SK-N-SH treated with all-trans-retinoic acid at 6 μM for 48 hours (cell line): Measurements from ENCODE around the gene ZNF518A.

Experiments used
- ATAC-seq: fragments of 200-7000 bp; cut with Tn5 transposase; 3 replicates; pipeline ENCODE4 v1.9.1; 2020; ENCODE audit warnings: mild to moderate bottlenecking, moderate library complexity
- ARNTL ChIP-seq: fragments of 450-650 bp; formaldehyde crosslinking; IDR thresholded peaks from 2 replicates; pipeline ENCODE4 v1.5.0; 2020; ENCODE audit warnings: low read depth, mild to moderate bottlenecking, moderate library complexity, borderline replicate concordance
- CSDC2 ChIP-seq: fragments of 250-450 bp; sonication (Bioruptor Pico); IDR thresholded peaks from 2 replicates; pipeline ENCODE4 v1.5.0; 2020; ENCODE audit warnings: mild to moderate bottlenecking, moderate library complexity
- CSRNP3 ChIP-seq: fragments of 250-450 bp; sonication (Bioruptor Pico); IDR thresholded peaks from 2 replicates; pipeline ENCODE4 v1.5.1; 2021; ENCODE audit warnings: mild to moderate bottlenecking, moderate library complexity
- ESRRG ChIP-seq: fragments of 250-450 bp; sonication (Bioruptor Pico); IDR thresholded peaks from 2 replicates; pipeline ENCODE4 v1.6.1; 2021; ENCODE audit warnings: mild to moderate bottlenecking
- ISL1 ChIP-seq: fragments of 250-450 bp; sonication (Bioruptor Pico); IDR thresholded peaks from 2 replicates; pipeline ENCODE4 v2.1.2; 2022; ENCODE audit warnings: mild to moderate bottlenecking, moderate library complexity
- OSR1 ChIP-seq: fragments of 250-450 bp; sonication (Bioruptor Pico); IDR thresholded peaks from 2 replicates; pipeline ENCODE4 v1.8.0; 2022; ENCODE audit warnings: moderate library complexity, mild to moderate bottlenecking, inconsistent platforms
- PPARA ChIP-seq: fragments of 250-450 bp; sonication (Bioruptor Pico); IDR thresholded peaks from 2 replicates; pipeline ENCODE4 v1.5.0; 2020; ENCODE audit warnings: mild to moderate bottlenecking, borderline replicate concordance
- RARB ChIP-seq: fragments of 250-450 bp; sonication (Bioruptor Pico); IDR thresholded peaks from 2 replicates; pipeline ENCODE4 v1.8.0; 2021; ENCODE audit warnings: mild to moderate bottlenecking, moderate library complexity
- SNAI2 ChIP-seq: fragments of 250-450 bp; sonication (Bioruptor Pico); IDR thresholded peaks from 2 replicates; pipeline ENCODE4 v1.5.0; 2020; ENCODE audit warnings: mild to moderate bottlenecking, moderate library complexity
- TCF4 ChIP-seq: fragments of 250-450 bp; sonication (Bioruptor Pico); IDR thresholded peaks from 2 replicates; pipeline ENCODE4 v1.8.0; 2021; ENCODE audit warnings: mild to moderate bottlenecking, moderate library complexity, borderline replicate concordance
- TOX ChIP-seq: fragments of 250-450 bp; sonication (Bioruptor Pico); IDR thresholded peaks from 2 replicates; pipeline ENCODE4 v1.8.0; 2021; ENCODE audit warnings: mild to moderate bottlenecking, moderate library complexity, borderline replicate concordance
- TSHZ2 ChIP-seq: fragments of 250-450 bp; sonication (Bioruptor Pico); IDR thresholded peaks from 2 replicates; pipeline ENCODE4 v1.5.0; 2020; ENCODE audit warnings: mild to moderate bottlenecking, moderate library complexity
- ZFP3 ChIP-seq: fragments of 250-450 bp; sonication (Bioruptor Pico); IDR thresholded peaks from 2 replicates; pipeline ENCODE4 v1.5.0; 2020; ENCODE audit warnings: mild to moderate bottlenecking, moderate library complexity
- ZFP30 ChIP-seq: fragments of 450-650 bp; formaldehyde crosslinking; IDR thresholded peaks from 2 replicates; pipeline ENCODE4 v1.5.0; 2022; ENCODE audit warnings: mild to moderate bottlenecking, moderate library complexity
- ZNF565 ChIP-seq: fragments of 450-650 bp; formaldehyde crosslinking; conservative IDR thresholded peaks from 2 replicates; pipeline ENCODE4 v1.5.0; 2020; ENCODE audit warnings: low read depth, mild to moderate bottlenecking, moderate library complexity
- ZNF70 ChIP-seq: fragments of 450-650 bp; formaldehyde crosslinking; IDR thresholded peaks from 2 replicates; pipeline ENCODE4 v1.5.0; 2020; ENCODE audit warnings: mild to moderate bottlenecking, moderate library complexity
- TF ChIP-seq, protein P1 (sequence below): fragments of 250-450 bp; sonication (Bioruptor Pico); IDR thresholded peaks from 2 replicates; pipeline ENCODE4 v1.8.0; 2020; ENCODE audit warnings: mild to moderate bottlenecking, moderate library complexity, borderline replicate concordance
- TF ChIP-seq, protein P2 (sequence below): fragments of 250-450 bp; sonication (Bioruptor Pico); IDR thresholded peaks from 2 replicates; pipeline ENCODE4 v1.5.1; 2020; ENCODE audit warnings: low read depth, mild to moderate bottlenecking, moderate library complexity
- TF ChIP-seq, protein P3 (sequence below): fragments of 250-450 bp; sonication (Bioruptor Pico); IDR thresholded peaks from 2 replicates; pipeline ENCODE4 v1.8.0; 2021; ENCODE audit warnings: low read depth, mild to moderate bottlenecking, moderate library complexity, borderline replicate concordance

The ZNF518A gene

GRCh38 chr10:96082153-96082552 lies 47.9 kb upstream of the ZNF518A start:
- ATAC-seq, result no peak
- TF ChIP-seq SNAI2 (CRISPR knock-in tag) (no peak), ZFP30 (CRISPR knock-in tag) (no peak), TCF4 (CRISPR knock-in tag) (no peak), RARB (CRISPR knock-in tag) (no peak), ESRRG (CRISPR knock-in tag) (no peak)
- TF ChIP-seq, all 23 proteins: peak for 0

GRCh38 chr10:96082748-96083147 lies 47.3 kb upstream of the ZNF518A start:
- TF ChIP-seq TSHZ2 (CRISPR knock-in tag) (no peak), SNAI2 (CRISPR knock-in tag) (no peak), TCF4 (CRISPR knock-in tag) (no peak), ZNF70 (CRISPR knock-in tag) (no peak), ARNTL (no peak), OSR1 (CRISPR knock-in tag) (no peak), TOX (CRISPR knock-in tag) (no peak), PPARA (CRISPR knock-in tag) (no peak), ISL1 (CRISPR knock-in tag) (no peak), CSRNP3 (no peak)
- TF ChIP-seq, protein P1, sequence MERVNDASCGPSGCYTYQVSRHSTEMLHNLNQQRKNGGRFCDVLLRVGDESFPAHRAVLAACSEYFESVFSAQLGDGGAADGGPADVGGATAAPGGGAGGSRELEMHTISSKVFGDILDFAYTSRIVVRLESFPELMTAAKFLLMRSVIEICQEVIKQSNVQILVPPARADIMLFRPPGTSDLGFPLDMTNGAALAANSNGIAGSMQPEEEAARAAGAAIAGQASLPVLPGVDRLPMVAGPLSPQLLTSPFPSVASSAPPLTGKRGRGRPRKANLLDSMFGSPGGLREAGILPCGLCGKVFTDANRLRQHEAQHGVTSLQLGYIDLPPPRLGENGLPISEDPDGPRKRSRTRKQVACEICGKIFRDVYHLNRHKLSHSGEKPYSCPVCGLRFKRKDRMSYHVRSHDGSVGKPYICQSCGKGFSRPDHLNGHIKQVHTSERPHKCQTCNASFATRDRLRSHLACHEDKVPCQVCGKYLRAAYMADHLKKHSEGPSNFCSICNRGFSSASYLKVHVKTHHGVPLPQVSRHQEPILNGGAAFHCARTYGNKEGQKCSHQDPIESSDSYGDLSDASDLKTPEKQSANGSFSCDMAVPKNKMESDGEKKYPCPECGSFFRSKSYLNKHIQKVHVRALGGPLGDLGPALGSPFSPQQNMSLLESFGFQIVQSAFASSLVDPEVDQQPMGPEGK (CRISPR knock-in tag), result no peak
- TF ChIP-seq, protein P2, sequence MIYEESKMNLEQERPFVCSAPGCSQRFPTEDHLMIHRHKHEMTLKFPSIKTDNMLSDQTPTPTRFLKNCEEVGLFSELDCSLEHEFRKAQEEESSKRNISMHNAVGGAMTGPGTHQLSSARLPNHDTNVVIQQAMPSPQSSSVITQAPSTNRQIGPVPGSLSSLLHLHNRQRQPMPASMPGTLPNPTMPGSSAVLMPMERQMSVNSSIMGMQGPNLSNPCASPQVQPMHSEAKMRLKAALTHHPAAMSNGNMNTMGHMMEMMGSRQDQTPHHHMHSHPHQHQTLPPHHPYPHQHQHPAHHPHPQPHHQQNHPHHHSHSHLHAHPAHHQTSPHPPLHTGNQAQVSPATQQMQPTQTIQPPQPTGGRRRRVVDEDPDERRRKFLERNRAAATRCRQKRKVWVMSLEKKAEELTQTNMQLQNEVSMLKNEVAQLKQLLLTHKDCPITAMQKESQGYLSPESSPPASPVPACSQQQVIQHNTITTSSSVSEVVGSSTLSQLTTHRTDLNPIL (CRISPR knock-in tag), result no peak

DNA sequence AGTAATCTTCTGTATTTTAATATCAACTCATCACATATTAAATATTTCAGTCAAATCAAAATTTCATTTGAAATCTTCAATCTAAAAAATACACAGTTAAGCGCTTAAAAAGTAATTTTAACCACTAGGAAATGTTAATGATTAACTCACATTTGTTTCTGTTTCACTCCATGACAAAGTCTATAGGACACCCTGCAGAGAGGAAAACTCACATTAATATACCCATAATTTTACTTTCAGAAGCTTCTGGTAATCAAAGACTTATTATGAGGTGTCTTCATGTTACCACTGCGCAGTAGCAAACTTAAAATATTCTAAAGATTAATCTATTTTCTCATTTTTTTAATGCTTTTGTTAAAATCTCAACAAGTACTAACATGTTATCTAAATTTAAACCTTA lies 41.0 kb upstream of the ZNF518A start:
- no peak for ATAC-seq
- TF ChIP-seq, protein P3, sequence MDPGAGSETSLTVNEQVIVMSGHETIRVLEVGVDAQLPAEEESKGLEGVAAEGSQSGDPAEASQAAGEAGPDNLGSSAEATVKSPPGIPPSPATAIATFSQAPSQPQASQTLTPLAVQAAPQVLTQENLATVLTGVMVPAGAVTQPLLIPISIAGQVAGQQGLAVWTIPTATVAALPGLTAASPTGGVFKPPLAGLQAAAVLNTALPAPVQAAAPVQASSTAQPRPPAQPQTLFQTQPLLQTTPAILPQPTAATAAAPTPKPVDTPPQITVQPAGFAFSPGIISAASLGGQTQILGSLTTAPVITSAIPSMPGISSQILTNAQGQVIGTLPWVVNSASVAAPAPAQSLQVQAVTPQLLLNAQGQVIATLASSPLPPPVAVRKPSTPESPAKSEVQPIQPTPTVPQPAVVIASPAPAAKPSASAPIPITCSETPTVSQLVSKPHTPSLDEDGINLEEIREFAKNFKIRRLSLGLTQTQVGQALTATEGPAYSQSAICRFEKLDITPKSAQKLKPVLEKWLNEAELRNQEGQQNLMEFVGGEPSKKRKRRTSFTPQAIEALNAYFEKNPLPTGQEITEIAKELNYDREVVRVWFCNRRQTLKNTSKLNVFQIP (CRISPR knock-in tag), result no peak
- TF ChIP-seq ARNTL (no peak), SNAI2 (CRISPR knock-in tag) (no peak), ZFP30 (CRISPR knock-in tag) (no peak), ZFP3 (CRISPR knock-in tag) (no peak)

More at GRCh38 chr10:96082748-96083147, 47.3 kb upstream of the ZNF518A start:
- ATAC-seq, result no peak

- ATAC-seq, result peak; percentile 97
- peak; percentile 19; the same call in 1 of the 2 replicates for TF ChIP-seq TCF4 (CRISPR knock-in tag)
- TF ChIP-seq, protein P2 (CRISPR knock-in tag), result no peak
- TF ChIP-seq OSR1 (CRISPR knock-in tag), result peak; percentile 69; the same call in 1 of the 2 replicates
- no peak for TF ChIP-seq CSRNP3
- TF ChIP-seq CSDC2, result peak; percentile 94; the same call in 1 of the 2 replicates
- TF ChIP-seq PPARA (CRISPR knock-in tag), result no peak
- TF ChIP-seq ESRRG (CRISPR knock-in tag), result no peak
- TF ChIP-seq ZNF565 (CRISPR knock-in tag), result peak; percentile 90
- peak; percentile 52; the same call in 1 of the 2 replicates for TF ChIP-seq ZFP3 (CRISPR knock-in tag)
- peak; percentile 50; the same call in 1 of the 2 replicates for TF ChIP-seq ARNTL
- peak; percentile 48 for TF ChIP-seq ISL1 (CRISPR knock-in tag)
- peak; percentile 21; the same call in 1 of the 2 replicates for TF ChIP-seq ZNF70 (CRISPR knock-in tag)
Observed at GRCh38 chr10:96089670-96090462, 40.2 kb upstream of the ZNF518A start.
